Tibial nerve (tissue), 4 donors: ENCODE data around the gene MAP3K1. TPM values are rescaled to one million over a fixed set of nuclear protein-coding genes. Genes with fewer than 3 reads are reported as not detected.
"Not testable (repeated sequence)": the region's sequence is repeated elsewhere in the genome, so short reads cannot be mapped to it uniquely, and the experiment has no call there.

Experiments used
- DNase-seq, 2 donors: peaks; one replicate each; pipeline ENCODE4 v3.0.0-alpha.2; 2019; ENCODE audit warnings: low spot score in 2 of 2
- H3K27ac ChIP-seq, 4 donors: fragments of 200-600 bp; sonication (generic) in 3 of 4; one replicate each; pipeline ENCODE4 v1.5.1; 2017 to 2019; ENCODE audit warnings: mild to moderate bottlenecking in 1 of 4
- H3K27me3 ChIP-seq, 2 donors: fragments of 200-600 bp; sonication (generic) in 1 of 2; one replicate each; pipeline versions ENCODE4 v1.5.1 to v1.6.0; 2017 to 2019
- H3K36me3 ChIP-seq, 3 donors: fragments of 200-600 bp; sonication (generic); one replicate each; pipeline ENCODE4 v1.5.1; 2018 to 2019
- H3K4me1 ChIP-seq, 4 donors: fragments of 200-600 bp; sonication (generic) in 3 of 4; one replicate each; pipeline ENCODE4 v1.5.1; 2017 to 2019
- H3K4me3 ChIP-seq, 4 donors: fragments of 200-600 bp; sonication (generic) in 3 of 4; one replicate each; pipeline ENCODE4 v1.5.1; 2017 to 2019; ENCODE audit warnings: mild to moderate bottlenecking in 1 of 4, moderate library complexity in 1 of 4
- H3K9me3 ChIP-seq, 4 donors: fragments of 200-600 bp; sonication (generic) in 3 of 4; one replicate each; pipeline ENCODE4 v1.5.1; 2017 to 2019
- CTCF ChIP-seq, 5 experiments: fragments of 200-600 bp in 3 of 5; fragments of 450-650 bp in 2 of 5; sonication (generic) in 3 of 5; IDR thresholded peaks; one replicate each; pipeline ENCODE4 v1.5.1; 2016 to 2019; ENCODE audit warnings: antibody characterized with exemption in 5 of 5, mild to moderate bottlenecking in 3 of 5, moderate library complexity in 2 of 5
- EP300 ChIP-seq, 2 donors: sonication (generic); formaldehyde crosslinking; IDR thresholded peaks; one replicate each; pipeline ENCODE4 v1.6.1; 2017; ENCODE audit warnings: antibody characterized with exemption in 2 of 2, mild to moderate bottlenecking in 1 of 2
- POLR2A ChIP-seq, 2 donors: fragments of 450-650 bp; IDR thresholded peaks; one replicate each; pipeline ENCODE4 v1.6.1; 2017; ENCODE audit warnings: antibody characterized with exemption in 2 of 2, mild to moderate bottlenecking in 2 of 2, moderate library complexity in 2 of 2
- WGBS, 2 donors: methylation state at CpG; one replicate each; pipeline ENCODE4 v1.1.5; 2018; 5-methylcytosine and 5-hydroxymethylcytosine counted together
- total RNA-seq, 4 donors: library from RNA; depleted of rRNA; stranded (reverse); fragments of >200 nt; gene quantifications; one replicate each; pipeline ENCODE4 v1.1.0, GENCODE V29; 2016

The MAP3K1 gene
- total RNA-seq, 4 donors from 2014 or later: 19.5 to 26.2 (median 22.9) TPM

GRCh38 chr5:56816546-56817081, 1.3 kb downstream of the MAP3K1 start:
- DNase-seq: peak in 1 of 2 donors; percentile 32

GRCh38 chr5:56817263-56818014, 2.1 kb downstream of the MAP3K1 start:
- TF ChIP-seq CTCF (IDR thresholded peaks at IDR 0.05) (no peak), POLR2A (IDR thresholded peaks at IDR 0.05) (no peak), EP300 (IDR thresholded peaks at IDR 0.05) (no peak)
- WGBS, 2 donors: 17 to 18% methylated on average over 8 of the region's 8 CpGs

More at GRCh38 chr5:56816546-56817081, 1.3 kb downstream of the MAP3K1 start:
- Histone ChIP-seq H3K27me3 (no peaks in the 10 kb centered on the region), H3K4me3 (peak overlapping the region; percentile 77 to 98 (median 86)), H3K9me3 (no peaks in the 10 kb centered on the region), H3K36me3 (no peaks in the 10 kb centered on the region), H3K27ac (peak overlapping the region; percentile 89 to 97 (median 94)), H3K4me1 (peaks cover 0 to 44% (median 9%) of the 10 kb centered on the region in 4 donors)
- WGBS, 2 donors: 0 to 1% methylated on average over 31 to 33 of the region's 43 CpGs
- peak in 1 of 2 donors; percentile 37 for TF ChIP-seq EP300 (IDR thresholded peaks at IDR 0.05)
- peak in 1 of 2 donors; percentile 22 for TF ChIP-seq POLR2A (IDR thresholded peaks at IDR 0.05)
- TF ChIP-seq CTCF (IDR thresholded peaks at IDR 0.05): peak in 1 of 5 experiments; percentile 12

GRCh38 chr5:56818450-56819037, 3.2 kb downstream of the MAP3K1 start:
- 15 to 19% methylated on average over 3 of the region's 3 CpGs for WGBS, 2 donors
- DNase-seq: no peak
- TF ChIP-seq POLR2A (IDR thresholded peaks at IDR 0.05): no peak
- peak in 1 of 5 experiments; percentile 36 for TF ChIP-seq CTCF (IDR thresholded peaks at IDR 0.05)
- H3K27ac ChIP-seq: peak overlapping the region in 3 of 4 donors; percentile 17 to 97 (median 94)
- H3K4me3 ChIP-seq: peak overlapping the region in 3 of 4 donors; percentile 4 to 24 (median 21)
- peaks cover 0 to 64% (median 15%) of the 10 kb centered on the region in 4 donors for H3K4me1 ChIP-seq
- no peaks in the 10 kb centered on the region for H3K27me3 ChIP-seq
- H3K9me3 ChIP-seq: no peaks in the 10 kb centered on the region
- H3K36me3 ChIP-seq: no peaks in the 10 kb centered on the region

More at GRCh38 chr5:56817263-56818014, 2.1 kb downstream of the MAP3K1 start:
- peak overlapping the region; percentile 7 to 97 (median 94) for H3K27ac ChIP-seq
- peaks cover 0 to 53% (median 10%) of the 10 kb centered on the region in 4 donors for H3K4me1 ChIP-seq
- DNase-seq: no peak
- no peaks in the 10 kb centered on the region for H3K27me3 ChIP-seq
- H3K9me3 ChIP-seq: no peaks in the 10 kb centered on the region
- peak overlapping the region; percentile 77 to 98 (median 86) for H3K4me3 ChIP-seq
- H3K36me3 ChIP-seq: no peaks in the 10 kb centered on the region

GRCh38 chr5:56819060-56819881, 3.9 kb downstream of the MAP3K1 start:
- Histone ChIP-seq H3K27ac (peak overlapping the region in 3 of 4 donors; percentile 17 to 97 (median 94)), H3K9me3 (no peaks in the 10 kb centered on the region), H3K4me1 (peaks cover 0 to 70% (median 19%) of the 10 kb centered on the region in 4 donors), H3K4me3 (peak overlapping the region in 3 of 4 donors; percentile 4 to 24 (median 21)), H3K36me3 (no peaks in the 10 kb centered on the region), H3K27me3 (no peaks in the 10 kb centered on the region)
- DNase-seq: no peak
- no peak for TF ChIP-seq CTCF (IDR thresholded peaks at IDR 0.05)
- no peak for TF ChIP-seq EP300 (IDR thresholded peaks at IDR 0.05)
- no peak for TF ChIP-seq POLR2A (IDR thresholded peaks at IDR 0.05)
- 27 to 32% methylated on average over 6 of the region's 6 CpGs for WGBS, 2 donors

GRCh38 chr5:56821868-56822267, 6.5 kb downstream of the MAP3K1 start:
- not testable (repeated sequence) for H3K27ac ChIP-seq, DNase-seq, H3K9me3 ChIP-seq, H3K27me3 ChIP-seq, H3K4me3 ChIP-seq, H3K36me3 ChIP-seq
- 87 to 88% methylated on average over 5 of the region's 5 CpGs for WGBS, 2 donors
- H3K4me1 ChIP-seq: peaks cover 0 to 96% (median 24%) of the 10 kb centered on the region in 4 donors
